Astrocyte (in vitro differentiated cells and primary cell): ENCODE measurements around the gene MCMBP.

ENCODE experiments used
- EZH2 ChIP-seq: IDR thresholded peaks from 2 replicates; pipeline ENCODE4 v1.6.1; 2012; ENCODE audit warnings: mild to moderate bottlenecking, low read length, inconsistent platforms; ENCODE audit not compliant: insufficient read depth
- TF ChIP-seq, protein P1 (sequence below): IDR thresholded peaks from 2 replicates; pipeline ENCODE4 v1.5.1; 2011; ENCODE audit warnings: low read depth, mild to moderate bottlenecking, inconsistent platforms, low read length, moderate library complexity; ENCODE audit not compliant: insufficient read depth

DNA sequence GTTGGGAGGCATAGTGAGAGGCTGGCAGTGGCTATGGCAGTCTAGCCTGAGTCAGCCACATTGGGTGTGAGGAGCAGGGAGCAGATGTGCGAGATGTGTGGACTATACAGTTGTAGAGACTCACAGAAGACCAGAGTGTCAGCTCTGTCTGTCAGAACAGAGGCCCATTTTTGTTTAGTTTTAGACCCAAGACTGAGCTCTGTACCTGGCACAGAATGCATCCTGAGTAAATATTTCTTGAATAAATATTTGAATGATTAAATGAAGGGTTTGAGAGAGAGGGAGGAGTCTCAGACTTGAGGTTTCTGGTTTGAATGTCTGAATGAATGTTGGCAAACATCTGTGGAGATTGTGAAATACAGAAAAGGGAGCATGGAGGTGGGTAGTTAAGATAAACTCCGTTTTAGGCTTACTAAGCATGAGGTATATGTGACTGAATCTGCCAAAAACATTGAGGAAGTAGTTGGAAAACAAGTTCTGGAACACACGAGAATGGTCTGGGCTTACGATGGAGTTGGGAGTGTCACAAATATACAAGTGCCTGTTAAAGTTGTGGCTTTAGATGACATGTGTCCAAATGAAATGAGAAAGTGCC, 23.5 kb upstream of the MCMBP start:
- TF ChIP-seq, protein P1, sequence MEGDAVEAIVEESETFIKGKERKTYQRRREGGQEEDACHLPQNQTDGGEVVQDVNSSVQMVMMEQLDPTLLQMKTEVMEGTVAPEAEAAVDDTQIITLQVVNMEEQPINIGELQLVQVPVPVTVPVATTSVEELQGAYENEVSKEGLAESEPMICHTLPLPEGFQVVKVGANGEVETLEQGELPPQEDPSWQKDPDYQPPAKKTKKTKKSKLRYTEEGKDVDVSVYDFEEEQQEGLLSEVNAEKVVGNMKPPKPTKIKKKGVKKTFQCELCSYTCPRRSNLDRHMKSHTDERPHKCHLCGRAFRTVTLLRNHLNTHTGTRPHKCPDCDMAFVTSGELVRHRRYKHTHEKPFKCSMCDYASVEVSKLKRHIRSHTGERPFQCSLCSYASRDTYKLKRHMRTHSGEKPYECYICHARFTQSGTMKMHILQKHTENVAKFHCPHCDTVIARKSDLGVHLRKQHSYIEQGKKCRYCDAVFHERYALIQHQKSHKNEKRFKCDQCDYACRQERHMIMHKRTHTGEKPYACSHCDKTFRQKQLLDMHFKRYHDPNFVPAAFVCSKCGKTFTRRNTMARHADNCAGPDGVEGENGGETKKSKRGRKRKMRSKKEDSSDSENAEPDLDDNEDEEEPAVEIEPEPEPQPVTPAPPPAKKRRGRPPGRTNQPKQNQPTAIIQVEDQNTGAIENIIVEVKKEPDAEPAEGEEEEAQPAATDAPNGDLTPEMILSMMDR, result no peak
- no peak for TF ChIP-seq EZH2
